Measurements from ENCODE around the gene RNF215.

Gene RNF215

GRCh38 chr22:30433227-30433626 is 46.0 kb upstream of the RNF215 start:
- no peaks in the 10 kb centered on the region for H3K27me3 ChIP-seq (replicated peaks)
- no peak for TF ChIP-seq CTCF (IDR thresholded peaks at IDR 0.05; ENCODE audit: low read depth, low read length, missing control alignments)
- DNase-seq, result no peak
- H3K27ac ChIP-seq, result no peak overlapping the region
- H3K4me3 ChIP-seq (ENCODE audit: low read depth, low read length), result no peak overlapping the region
- peaks cover 5% of the 10 kb centered on the region for H3K36me3 ChIP-seq (replicated peaks)
- in situ Hi-C loops (cut with HindIII; ENCODE audit: low pct_ligation_motif_present, low sequenced_read_pairs), result no loop called here

GRCh38 chr22:30432520-30432919 is 45.3 kb upstream of the RNF215 start:
- H3K27ac ChIP-seq, result no peak overlapping the region
- in situ Hi-C loops (cut with HindIII; ENCODE audit: low pct_ligation_motif_present, low sequenced_read_pairs), result no loop called here

GRCh38 chr22:30432096-30432495 is 44.9 kb upstream of the RNF215 start:
- H3K27ac ChIP-seq, result no peak overlapping the region
- no peak for DNase-seq
- peaks cover 5% of the 10 kb centered on the region for H3K36me3 ChIP-seq (replicated peaks)
- TF ChIP-seq CTCF (IDR thresholded peaks at IDR 0.05; ENCODE audit: low read depth, low read length, missing control alignments), result no peak
- H3K4me3 ChIP-seq (ENCODE audit: low read depth, low read length), result no peak overlapping the region
- in situ Hi-C loops (cut with HindIII; ENCODE audit: low pct_ligation_motif_present, low sequenced_read_pairs), result no loop called here
- H3K27me3 ChIP-seq (replicated peaks), result no peaks in the 10 kb centered on the region

More at GRCh38 chr22:30432520-30432919, 45.3 kb upstream of the RNF215 start:
- peaks cover 5% of the 10 kb centered on the region for H3K36me3 ChIP-seq (replicated peaks)
- no peak for DNase-seq
- no peaks in the 10 kb centered on the region for H3K27me3 ChIP-seq (replicated peaks)
- no peak overlapping the region for H3K4me3 ChIP-seq (ENCODE audit: low read depth, low read length)
- TF ChIP-seq CTCF (IDR thresholded peaks at IDR 0.05; ENCODE audit: low read depth, low read length, missing control alignments), result no peak

GRCh38 chr22:30430933-30431332 is 43.7 kb upstream of the RNF215 start:
- Histone ChIP-seq H3K27ac (no peak overlapping the region), H3K4me3 (ENCODE audit: low read depth, low read length) (no peak overlapping the region), H3K27me3 (replicated peaks) (no peaks in the 10 kb centered on the region), H3K36me3 (replicated peaks) (peaks cover 5% of the 10 kb centered on the region)
- in situ Hi-C loops (cut with HindIII; ENCODE audit: low pct_ligation_motif_present, low sequenced_read_pairs), result no loop called here
- DNase-seq, result no peak
- peak; percentile 36 for TF ChIP-seq CTCF (IDR thresholded peaks at IDR 0.05; ENCODE audit: low read depth, low read length, missing control alignments)

- no peak for DNase-seq
- in situ Hi-C loops (cut with HindIII; ENCODE audit: low pct_ligation_motif_present, low sequenced_read_pairs), result no loop called here
- no peak overlapping the region for H3K27ac ChIP-seq
- H3K27me3 ChIP-seq (replicated peaks), result no peaks in the 10 kb centered on the region
- TF ChIP-seq CTCF (IDR thresholded peaks at IDR 0.05; ENCODE audit: low read depth, low read length, missing control alignments), result no peak
- H3K36me3 ChIP-seq (replicated peaks), result peaks cover 5% of the 10 kb centered on the region
- H3K4me3 ChIP-seq (ENCODE audit: low read depth, low read length), result no peak overlapping the region
Measured at GRCh38 chr22:30429887-30430286, 42.7 kb upstream of the RNF215 start.

- H3K36me3 ChIP-seq (replicated peaks), result peaks cover 5% of the 10 kb centered on the region
- no peak for TF ChIP-seq CTCF (IDR thresholded peaks at IDR 0.05; ENCODE audit: low read depth, low read length, missing control alignments)
- H3K27me3 ChIP-seq (replicated peaks), result no peaks in the 10 kb centered on the region
- H3K27ac ChIP-seq, result no peak overlapping the region
- DNase-seq, result no peak
- H3K4me3 ChIP-seq (ENCODE audit: low read depth, low read length), result no peak overlapping the region
- in situ Hi-C loops (cut with HindIII; ENCODE audit: low pct_ligation_motif_present, low sequenced_read_pairs), result no loop called here
Measured at GRCh38 chr22:30427871-30428270, 40.7 kb upstream of the RNF215 start.

All from brain microvascular endothelial cell (primary cell).